Thoracic aorta (tissue), 2 donors: ENCODE measurements around the gene KIF6. TPM values are rescaled to one million over a fixed set of nuclear protein-coding genes. Genes with fewer than 3 reads are reported as not detected.

Experiments used
- ATAC-seq: fragments of 150-250 bp; one replicate; pipeline ENCODE4 v1.8.0; 2017; ENCODE audit warnings: low read depth; ENCODE audit not compliant: insufficient number of reproducible peaks, low FRiP score
- DNase-seq: peaks from one replicate; pipeline ENCODE4 v3.0.0-alpha.2; 2020; ENCODE audit warnings: low spot score
- H3K27ac ChIP-seq, 2 donors: fragments of 200-600 bp; sonication (generic); 1 replicate in 1 of 2; 2 replicates in 1 of 2; pipeline ENCODE4 v1.5.1; 2016; ENCODE audit warnings: mild to moderate bottlenecking in 2 of 2, moderate library complexity in 2 of 2
- H3K27me3 ChIP-seq: fragments of 200-600 bp; sonication (generic); replicated peaks from 2 replicates; pipeline ENCODE4 v1.6.0; 2016; ENCODE audit warnings: mild to moderate bottlenecking; ENCODE audit not compliant: insufficient read depth
- H3K36me3 ChIP-seq: fragments of 200-600 bp; sonication (generic); one replicate; pipeline ENCODE4 v1.5.1; 2016
- H3K4me1 ChIP-seq, 2 donors: fragments of 200-600 bp; sonication (generic); 1 replicate in 1 of 2; 2 replicates in 1 of 2; pipeline versions ENCODE4 v1.5.1 to v1.6.0; 2016; ENCODE audit warnings: low read depth in 2 of 2, mild to moderate bottlenecking in 1 of 2; ENCODE audit not compliant: control insufficient read depth in 1 of 2
- H3K4me3 ChIP-seq: fragments of 200-600 bp; sonication (generic); 2 replicates; pipeline ENCODE4 v1.5.1; 2016; ENCODE audit warnings: mild to moderate bottlenecking
- H3K9me3 ChIP-seq: fragments of 200-600 bp; sonication (generic); 2 replicates; pipeline ENCODE4 v1.5.1; 2016
- CTCF ChIP-seq: fragments of 200-600 bp; sonication (generic); IDR thresholded peaks from one replicate; pipeline ENCODE4 v1.5.1; 2019; ENCODE audit warnings: antibody characterized with exemption
- total RNA-seq, 2 donors: library from RNA; depleted of rRNA; stranded (reverse); fragments of >200 nt; gene quantifications; one replicate each; pipeline versions ENCODE4 v1.1.0 to v1.2.3, GENCODE V29; 2016

The KIF6 gene
- total RNA-seq, 2 donors from 2014 or later = not detected

- no peak for TF ChIP-seq CTCF
- Histone ChIP-seq H3K4me1 (peaks cover 0 to 23% of the 10 kb centered on the region in 2 donors), H3K27me3 (no peaks in the 10 kb centered on the region), H3K27ac (no peak overlapping the region), H3K4me3 (no peak overlapping the region), H3K36me3 (no peaks in the 10 kb centered on the region), H3K9me3 (no peaks in the 10 kb centered on the region)
- DNase-seq (no peak), ATAC-seq (no peak)
Measured at GRCh38 chr6:39428816-39429215, 296.4 kb downstream of the KIF6 start.

- H3K27ac ChIP-seq = no peak overlapping the region
- ATAC-seq = no peak
- peaks cover 0 to 23% of the 10 kb centered on the region in 2 donors for H3K4me1 ChIP-seq
- no peaks in the 10 kb centered on the region for H3K9me3 ChIP-seq
- DNase-seq = no peak
- H3K36me3 ChIP-seq = no peaks in the 10 kb centered on the region
- TF ChIP-seq CTCF = no peak
- H3K27me3 ChIP-seq = no peaks in the 10 kb centered on the region
- H3K4me3 ChIP-seq = no peak overlapping the region
Measured at GRCh38 chr6:39428152-39428551, 297.1 kb downstream of the KIF6 start.

- no peak for TF ChIP-seq CTCF
- no peaks in the 10 kb centered on the region for H3K36me3 ChIP-seq
- H3K4me3 ChIP-seq = no peak overlapping the region
- H3K9me3 ChIP-seq = no peaks in the 10 kb centered on the region
- peaks cover 10 to 29% of the 10 kb centered on the region in 2 donors for H3K4me1 ChIP-seq
- H3K27me3 ChIP-seq = no peaks in the 10 kb centered on the region
- ATAC-seq (no peak), DNase-seq (no peak)
- H3K27ac ChIP-seq = no peak overlapping the region
Measured at GRCh38 chr6:39426073-39426456, 299.1 kb downstream of the KIF6 start.

- TF ChIP-seq CTCF = no peak
- Histone ChIP-seq H3K4me3 (no peak overlapping the region), H3K27ac (no peak overlapping the region), H3K4me1 (peaks cover 14 to 29% of the 10 kb centered on the region in 2 donors), H3K36me3 (no peaks in the 10 kb centered on the region), H3K9me3 (no peaks in the 10 kb centered on the region), H3K27me3 (no peaks in the 10 kb centered on the region)
- ATAC-seq (no peak), DNase-seq (no peak)
Measured at GRCh38 chr6:39425346-39426072, 299.7 kb downstream of the KIF6 start.

- no peak for ATAC-seq
- no peaks in the 10 kb centered on the region for H3K27me3 ChIP-seq
- H3K9me3 ChIP-seq = no peaks in the 10 kb centered on the region
- no peak overlapping the region for H3K4me3 ChIP-seq
- DNase-seq = no peak
- no peak for TF ChIP-seq CTCF
- peaks cover 14 to 34% of the 10 kb centered on the region in 2 donors for H3K4me1 ChIP-seq
- H3K36me3 ChIP-seq = no peaks in the 10 kb centered on the region
- no peak overlapping the region for H3K27ac ChIP-seq
Measured at GRCh38 chr6:39424831-39425230, 300.4 kb downstream of the KIF6 start.
